Spleen (tissue), 11 donors: ENCODE data around the gene IL1B. TPM values are rescaled to one million over a fixed set of nuclear protein-coding genes. Genes with fewer than 3 reads are reported as not detected.

Experiments used
- DNase-seq: peaks from one replicate; pipeline ENCODE4 v3.0.0-alpha.2; 2020
- H3K27ac ChIP-seq, 8 donors: fragments of 200-600 bp; sonication (generic) in 7 of 8; 1 replicate in 4 of 8; 2 replicates in 4 of 8; pipeline versions ENCODE4 v1.5.0 to v1.8.0; 2016 to 2021; ENCODE audit warnings: inconsistent platforms in 4 of 8, mild to moderate bottlenecking in 4 of 8, moderate library complexity in 1 of 8
- H3K27me3 ChIP-seq, 7 donors: fragments of 200-600 bp; sonication (generic) in 6 of 7; replicated peaks in 1 of 7; 1 replicate in 4 of 7; 2 replicates in 3 of 7; pipeline versions ENCODE4 v1.5.0 to v1.8.0; 2016 to 2021; ENCODE audit warnings: inconsistent platforms in 3 of 7, mild to moderate bottlenecking in 1 of 7
- H3K36me3 ChIP-seq, 6 donors: fragments of 200-600 bp; sonication (generic) in 5 of 6; 1 replicate in 4 of 6; 2 replicates in 2 of 6; pipeline versions ENCODE4 v1.5.0 to v1.8.0; 2016 to 2021; ENCODE audit warnings: inconsistent platforms in 2 of 6
- H3K4me1 ChIP-seq, 6 donors: fragments of 200-600 bp; sonication (generic) in 5 of 6; 1 replicate in 3 of 6; 2 replicates in 3 of 6; pipeline versions ENCODE4 v1.5.0 to v1.8.0; 2016 to 2021; ENCODE audit warnings: inconsistent platforms in 3 of 6
- H3K4me3 ChIP-seq, 8 donors: fragments of 200-600 bp; sonication (generic) in 7 of 8; 1 replicate in 4 of 8; 2 replicates in 4 of 8; pipeline versions ENCODE4 v1.5.0 to v1.8.0; 2016 to 2021; ENCODE audit warnings: inconsistent platforms in 4 of 8, mild to moderate bottlenecking in 4 of 8, moderate library complexity in 2 of 8
- H3K9me3 ChIP-seq, 8 donors: fragments of 200-600 bp; sonication (generic) in 7 of 8; 1 replicate in 4 of 8; 2 replicates in 4 of 8; pipeline versions ENCODE4 v1.5.0 to v1.8.0; 2016 to 2021; ENCODE audit warnings: inconsistent platforms in 4 of 8
- POLR2A ChIP-seq, 3 donors: fragments of 450-650 bp; IDR thresholded peaks; one replicate each; pipeline ENCODE4 v1.5.1; 2017; ENCODE audit warnings: antibody characterized with exemption in 3 of 3, mild to moderate bottlenecking in 1 of 3
- POLR2AphosphoS5 ChIP-seq, 3 donors: sonication (generic); formaldehyde crosslinking; IDR thresholded peaks; one replicate each; pipeline ENCODE4 v1.5.1; 2017; ENCODE audit warnings: antibody characterized with exemption in 3 of 3
- WGBS, 5 donors: extraction: QIAGEN DNeasy Blood & Tissue Kit in 3 of 5; methylation state at CpG; one replicate each; pipeline versions ENCODE4 v1.1.5 to v1.1.7; 2013 to 2018; 5-methylcytosine and 5-hydroxymethylcytosine counted together
- intact Hi-C: fragments of 100-400 bp; cut with DNase I; formaldehyde crosslinking; loops from one replicate; pipeline ENCODE4 v1.15.0; 2023; ENCODE audit warnings: low total_unique reads
- polyA plus RNA-seq, 3 donors: library from polyadenylated mRNA; stranded (reverse); fragments of 200-250 nt; gene quantifications; one replicate each; pipeline ENCODE4 v1.2.1, GENCODE V29; 2013
- total RNA-seq, 7 donors: library from RNA; depleted of rRNA in 3 of 7; stranded (reverse); fragments of >200 nt in 3 of 7; fragmentation: NEBNext Ultra II Directional in 4 of 7; extraction: Animal tissue kit (Norgen Biotek cat#: 25700) in 4 of 7; gene quantifications; one replicate each; pipeline versions ENCODE4 v1.1.0 to v1.2.1, GENCODE V29; 2016 to 2021
- TF ChIP-seq, protein P1 (sequence below), 11 experiments: fragments of 200-600 bp in 7 of 11; fragments of 450-650 bp in 4 of 11; sonication (generic) in 4 of 11; IDR thresholded peaks in 8 of 11; conservative IDR thresholded peaks in 3 of 11; 1 replicate in 7 of 11; 2 replicates in 4 of 11; pipeline versions ENCODE4 v1.4.0 to v1.8.0; 2016 to 2021; ENCODE audit warnings: antibody characterized with exemption in 11 of 11, inconsistent platforms in 4 of 11, mild to moderate bottlenecking in 1 of 11
- donor health status: healthy with polysubstance abuse.
- donor health status: DM: no; HTN: no; CAD: no; lungs with moderate emphysema.
- donor health status: DM: no; HTN: no; CAD: no.
- donor health status: Bipolar disorder and iron deficiency.
- donor health status: healthy.
- donor health status: DM: no; HTN: no; CAD: no.
- donor health status: DM: yes; HTN: yes; CAD: no.

Gene IL1B
- total and polyA plus RNA-seq, 10 donors: 3.4 to 81.9 (median 11.5) TPM

GRCh38 chr2:112811276-112811831 is 25.2 kb downstream of the IL1B start:
- Histone ChIP-seq H3K27ac (peak overlapping the region in 6 of 8 donors; percentile 23 to 59 (median 48)), H3K27me3 (no peaks in the 10 kb centered on the region), H3K9me3 (peaks cover 0 to 16% (median 7%) of the 10 kb centered on the region in 8 donors), H3K4me1 (peaks cover 12 to 42% (median 26%) of the 10 kb centered on the region in 6 donors), H3K4me3 (no peak overlapping the region), H3K36me3 (no peaks in the 10 kb centered on the region)
- intact Hi-C loops: no loop called here
- no peak for DNase-seq
- WGBS, 5 donors: 65 to 78% (median 74%) methylated on average over 3 of the region's 3 CpGs
- no peak for TF ChIP-seq POLR2A (IDR thresholded peaks at IDR 0.05)
- TF ChIP-seq, protein P1, sequence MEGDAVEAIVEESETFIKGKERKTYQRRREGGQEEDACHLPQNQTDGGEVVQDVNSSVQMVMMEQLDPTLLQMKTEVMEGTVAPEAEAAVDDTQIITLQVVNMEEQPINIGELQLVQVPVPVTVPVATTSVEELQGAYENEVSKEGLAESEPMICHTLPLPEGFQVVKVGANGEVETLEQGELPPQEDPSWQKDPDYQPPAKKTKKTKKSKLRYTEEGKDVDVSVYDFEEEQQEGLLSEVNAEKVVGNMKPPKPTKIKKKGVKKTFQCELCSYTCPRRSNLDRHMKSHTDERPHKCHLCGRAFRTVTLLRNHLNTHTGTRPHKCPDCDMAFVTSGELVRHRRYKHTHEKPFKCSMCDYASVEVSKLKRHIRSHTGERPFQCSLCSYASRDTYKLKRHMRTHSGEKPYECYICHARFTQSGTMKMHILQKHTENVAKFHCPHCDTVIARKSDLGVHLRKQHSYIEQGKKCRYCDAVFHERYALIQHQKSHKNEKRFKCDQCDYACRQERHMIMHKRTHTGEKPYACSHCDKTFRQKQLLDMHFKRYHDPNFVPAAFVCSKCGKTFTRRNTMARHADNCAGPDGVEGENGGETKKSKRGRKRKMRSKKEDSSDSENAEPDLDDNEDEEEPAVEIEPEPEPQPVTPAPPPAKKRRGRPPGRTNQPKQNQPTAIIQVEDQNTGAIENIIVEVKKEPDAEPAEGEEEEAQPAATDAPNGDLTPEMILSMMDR (IDR thresholded peaks at IDR 0.05 in 8 of 11, conservative IDR thresholded peaks at IDR 0.05 in 3 of 11): no peak
- no peak for TF ChIP-seq POLR2AphosphoS5 (IDR thresholded peaks at IDR 0.05)

DNA sequence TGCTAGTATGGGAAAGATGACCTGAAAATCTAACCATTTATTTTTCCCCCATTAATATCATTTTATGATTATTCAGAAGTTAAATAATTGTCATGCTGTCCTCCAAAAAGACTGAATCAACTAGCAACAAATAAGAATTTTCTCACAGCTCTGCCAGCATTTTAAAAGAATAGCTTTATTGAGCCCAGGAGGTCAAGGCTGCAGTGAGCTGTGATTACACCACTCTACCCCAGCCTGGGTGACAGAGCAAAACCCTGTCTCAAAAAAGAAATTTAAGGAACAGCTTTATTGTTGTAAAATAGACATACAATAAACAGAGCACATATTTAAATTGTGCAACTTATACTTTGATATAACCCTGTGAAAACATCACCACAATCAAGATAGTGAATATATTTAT is 27.5 kb downstream of the IL1B start:
- TF ChIP-seq, protein P1 (IDR thresholded peaks at IDR 0.05 in 8 of 11, conservative IDR thresholded peaks at IDR 0.05 in 3 of 11): no peak
- TF ChIP-seq POLR2AphosphoS5 (IDR thresholded peaks at IDR 0.05) (no peak), POLR2A (IDR thresholded peaks at IDR 0.05) (no peak)
- H3K27ac ChIP-seq: no peak overlapping the region
- intact Hi-C loops: no loop called here

GRCh38 chr2:112807233-112807807 is 29.3 kb downstream of the IL1B start:
- WGBS, 5 donors: 92 to 97% (median 95%) methylated on average over 3 of the region's 3 CpGs
- TF ChIP-seq POLR2AphosphoS5 (IDR thresholded peaks at IDR 0.05): no peak
- TF ChIP-seq POLR2A (IDR thresholded peaks at IDR 0.05): no peak
- TF ChIP-seq, protein P1 (IDR thresholded peaks at IDR 0.05 in 8 of 11, conservative IDR thresholded peaks at IDR 0.05 in 3 of 11): no peak
- Histone ChIP-seq H3K27me3 (no peaks in the 10 kb centered on the region), H3K27ac (no peak overlapping the region), H3K4me3 (no peak overlapping the region), H3K36me3 (no peaks in the 10 kb centered on the region), H3K4me1 (peaks cover 2 to 21% (median 13%) of the 10 kb centered on the region in 6 donors), H3K9me3 (peaks cover 0 to 16% (median 7%) of the 10 kb centered on the region in 8 donors)
- intact Hi-C loops: no loop called here
- DNase-seq: no peak

More for the DNA sequence above, 27.5 kb downstream of the IL1B start:
- H3K4me3 ChIP-seq: no peak overlapping the region
- DNase-seq: no peak
- H3K4me1 ChIP-seq: peaks cover 12 to 39% (median 26%) of the 10 kb centered on the region in 6 donors
- H3K9me3 ChIP-seq: peaks cover 0 to 16% (median 7%) of the 10 kb centered on the region in 8 donors
- no peaks in the 10 kb centered on the region for H3K36me3 ChIP-seq
- H3K27me3 ChIP-seq: no peaks in the 10 kb centered on the region

- TF ChIP-seq, protein P1 (IDR thresholded peaks at IDR 0.05 in 8 of 11, conservative IDR thresholded peaks at IDR 0.05 in 3 of 11): no peak
- TF ChIP-seq POLR2AphosphoS5 (IDR thresholded peaks at IDR 0.05): no peak
- TF ChIP-seq POLR2A (IDR thresholded peaks at IDR 0.05): no peak
- H3K4me3 ChIP-seq: no peak overlapping the region
These were observed 31.0 kb downstream of the IL1B start for GRCh38 chr2:112805542-112805941.

More at GRCh38 chr2:112805542-112805941, 31.0 kb downstream of the IL1B start:
- Histone ChIP-seq H3K27me3 (no peaks in the 10 kb centered on the region), H3K9me3 (peaks cover 0 to 16% (median 7%) of the 10 kb centered on the region in 8 donors), H3K27ac (peak overlapping the region in 1 of 8 donors; percentile 21), H3K36me3 (no peaks in the 10 kb centered on the region), H3K4me1 (peaks cover 0 to 8% (median 0%) of the 10 kb centered on the region in 6 donors)
- no peak for DNase-seq
- intact Hi-C loops: no loop called here
- WGBS, 5 donors: 77 to 90% (median 80%) methylated on average over 11 of the region's 11 CpGs
